Activated naive CD4-positive, alpha-beta T cell treated with anti-CD3 and anti-CD28 coated beads for 36 hours (primary cell): ENCODE measurements around the gene COL23A1. TPM values are rescaled to one million over a fixed set of nuclear protein-coding genes. Genes with fewer than 3 reads are reported as not detected.
"Not testable (repeated sequence)": the region's sequence is repeated elsewhere in the genome, so short reads cannot be mapped to it uniquely, and the experiment has no call there.

ENCODE experiments used
- CTCF ChIA-PET: fragments of 350-600 bp; sonication (Branson Sonifier 250); formaldehyde crosslinking; loops from one replicate; lab custom pipeline; 2021; ENCODE audit warnings: antibody characterized with exemption; lab: Charles Lee
- DNase-seq: peaks from one replicate; pipeline ENCODE4 v3.0.0-alpha.2; 2020
- H3K27ac Mint-ChIP-seq: one replicate; pipeline ENCODE4 v1.8.0; 2021; ENCODE audit warnings: mild to moderate bottlenecking, mixed read lengths
- H3K27me3 Mint-ChIP-seq: one replicate; pipeline ENCODE4 v1.8.0; 2021; ENCODE audit warnings: low read depth, mixed read lengths
- H3K36me3 Mint-ChIP-seq: one replicate; pipeline ENCODE4 v1.8.0; 2021; ENCODE audit warnings: low read depth, mixed read lengths
- H3K4me1 Mint-ChIP-seq: one replicate; pipeline ENCODE4 v1.8.0; 2021; ENCODE audit warnings: low read depth, mixed read lengths
- H3K4me3 Mint-ChIP-seq: one replicate; pipeline ENCODE4 v1.8.0; 2021; ENCODE audit warnings: mild to moderate bottlenecking, moderate library complexity, mixed read lengths
- H3K9me3 Mint-ChIP-seq: one replicate; pipeline ENCODE4 v1.8.0; 2021; ENCODE audit warnings: mixed read lengths
- intact Hi-C: fragments of 100-400 bp; cut with micrococcal nuclease; formaldehyde crosslinking; loops from one replicate; pipeline ENCODE4 v1.15.1; 2023
- total RNA-seq, 2 experiments: library from RNA; stranded (reverse); gene quantifications; one replicate each; pipeline ENCODE4 v1.2.3, GENCODE V29; 2021

COL23A1 gene
- total RNA-seq, 2 experiments from 2014 or later = 0.07 TPM; not detected in 1

DNA sequence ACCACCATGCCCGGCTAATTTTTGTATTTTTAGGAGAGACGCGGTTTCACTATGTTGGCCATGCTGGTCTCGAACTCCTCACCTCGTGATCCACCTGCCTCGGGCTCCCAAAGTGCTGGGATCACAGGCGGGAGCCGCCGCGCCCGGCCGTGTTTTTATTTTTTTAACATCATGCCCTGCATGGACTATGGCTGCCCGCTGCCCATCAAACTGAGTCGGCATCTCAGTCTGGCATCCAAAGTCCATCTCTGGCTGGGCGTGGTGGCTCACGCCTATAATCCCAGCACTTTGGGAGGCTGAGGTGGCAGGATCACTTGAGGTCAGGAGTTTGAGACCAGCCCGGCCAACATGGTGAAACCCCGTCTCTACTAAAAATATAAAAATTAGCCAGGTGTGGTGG lies 336.6 kb downstream of the COL23A1 start:
- H3K36me3 Mint-ChIP-seq, CTCF ChIA-PET, H3K27me3 Mint-ChIP-seq, H3K4me3 Mint-ChIP-seq, intact Hi-C loops, H3K4me1 Mint-ChIP-seq, H3K9me3 Mint-ChIP-seq, DNase-seq, H3K27ac Mint-ChIP-seq: not testable (repeated sequence)

GRCh38 chr5:178252258-178252657 lies 337.9 kb downstream of the COL23A1 start:
- H3K36me3 Mint-ChIP-seq = no peaks in the 10 kb centered on the region
- no peaks in the 10 kb centered on the region for H3K9me3 Mint-ChIP-seq
- H3K27me3 Mint-ChIP-seq = no peaks in the 10 kb centered on the region
- H3K27ac Mint-ChIP-seq = no peak overlapping the region
- no peak for DNase-seq
- intact Hi-C loops = no loop called here
- no peak overlapping the region for H3K4me3 Mint-ChIP-seq
- H3K4me1 Mint-ChIP-seq = peaks cover 7% of the 10 kb centered on the region
- CTCF ChIA-PET = interaction anchor here (1.1 to 1.5 kb wide), 2 partner anchors 17 kb away, joined by 4 to 7 read pairs; no protein-coding TSS in a partner anchor

DNA sequence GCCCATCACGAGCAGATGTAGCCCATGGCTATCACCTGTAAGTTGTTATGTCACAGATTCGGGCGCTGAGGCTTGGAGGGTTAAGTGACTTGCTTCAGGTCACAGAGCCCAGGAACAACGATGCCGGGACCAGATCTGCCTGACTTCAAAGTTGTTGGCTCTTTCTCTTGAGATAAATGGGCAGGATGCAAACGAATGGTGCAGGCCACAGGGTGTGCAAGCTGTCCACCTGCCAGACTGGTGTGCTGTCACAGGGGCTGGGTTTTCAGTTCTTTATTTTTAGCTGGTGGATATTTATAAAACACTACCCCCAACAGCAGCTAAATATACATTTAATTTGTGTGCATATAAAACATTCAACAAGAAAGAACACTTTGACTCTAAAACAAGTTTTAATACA lies 339.9 kb downstream of the COL23A1 start:
- Mint-ChIP-seq H3K27me3 (no peaks in the 10 kb centered on the region), H3K36me3 (no peaks in the 10 kb centered on the region), H3K9me3 (no peaks in the 10 kb centered on the region), H3K4me1 (peaks cover 7% of the 10 kb centered on the region), H3K4me3 (no peak overlapping the region), H3K27ac (no peak overlapping the region)
- no peak for DNase-seq
- CTCF ChIA-PET = no interaction called here
- intact Hi-C loops = no loop called here

DNA sequence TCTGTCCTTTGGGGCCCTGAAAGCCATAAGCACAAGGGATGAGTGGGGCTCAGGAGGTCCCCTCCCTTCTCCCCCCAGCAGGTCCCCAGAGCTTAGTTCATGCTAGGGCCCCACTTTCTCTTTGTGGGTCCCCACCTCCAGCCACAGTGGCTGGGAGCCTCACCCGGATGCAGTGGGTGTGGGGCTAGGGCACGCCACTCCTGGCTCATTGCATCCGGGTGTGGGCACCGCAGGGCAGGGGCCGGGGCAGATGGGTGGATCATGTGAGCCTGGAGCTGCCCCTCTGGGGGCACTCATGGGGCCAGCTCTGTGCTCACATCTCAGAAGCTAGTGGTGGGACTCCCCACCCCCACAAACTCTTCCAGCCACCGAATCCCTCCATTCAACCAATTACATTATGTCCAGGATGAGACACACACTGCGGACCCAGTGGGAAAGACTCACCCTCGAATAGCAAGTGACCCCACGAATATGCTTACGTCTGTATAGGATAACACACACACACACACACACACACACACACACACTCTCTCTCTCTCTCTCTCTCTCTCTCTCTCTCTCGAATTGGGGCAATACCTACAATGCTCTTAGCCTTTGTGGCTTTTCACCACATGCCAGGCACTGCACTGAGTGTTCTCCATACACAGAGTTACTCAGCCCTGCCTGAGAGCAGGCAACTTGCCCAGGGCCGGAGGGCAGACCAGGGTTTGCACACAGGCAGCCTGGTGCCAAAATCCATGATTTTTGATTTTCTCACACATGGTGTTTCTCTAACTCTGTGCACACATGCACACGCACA lies 340.8 kb downstream of the COL23A1 start:
- H3K4me1 Mint-ChIP-seq = peaks cover 7% of the 10 kb centered on the region
- intact Hi-C loops = no loop called here
- H3K4me3 Mint-ChIP-seq = no peak overlapping the region
- no peak overlapping the region for H3K27ac Mint-ChIP-seq
- CTCF ChIA-PET = no interaction called here
- no peaks in the 10 kb centered on the region for H3K27me3 Mint-ChIP-seq
- peak; percentile 55 for DNase-seq
- H3K36me3 Mint-ChIP-seq = no peaks in the 10 kb centered on the region
- no peaks in the 10 kb centered on the region for H3K9me3 Mint-ChIP-seq

DNA sequence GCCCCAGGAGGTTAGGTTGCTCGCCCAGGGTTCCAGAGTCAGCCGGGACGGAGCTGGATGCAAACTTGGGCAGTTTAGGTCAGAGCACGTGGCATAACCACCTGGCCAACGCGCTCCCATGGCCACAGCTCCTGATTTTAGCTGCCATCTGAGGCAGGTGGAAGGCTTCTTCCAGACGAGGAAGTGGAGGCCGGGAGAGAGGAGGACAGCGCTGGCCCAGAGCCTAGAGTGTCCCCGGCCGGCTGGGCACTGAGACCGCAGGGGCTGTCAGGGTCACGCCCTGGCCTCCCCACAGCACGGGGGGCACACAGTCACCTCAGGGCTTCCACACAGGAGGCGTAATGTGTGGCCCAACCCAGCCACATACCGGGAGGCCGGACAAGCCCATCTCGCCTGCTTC lies 341.4 kb downstream of the COL23A1 start:
- no peaks in the 10 kb centered on the region for H3K27me3 Mint-ChIP-seq
- no peaks in the 10 kb centered on the region for H3K9me3 Mint-ChIP-seq
- H3K4me1 Mint-ChIP-seq = peaks cover 7% of the 10 kb centered on the region
- CTCF ChIA-PET = no interaction called here
- H3K4me3 Mint-ChIP-seq = no peak overlapping the region
- H3K27ac Mint-ChIP-seq = no peak overlapping the region
- intact Hi-C loops = no loop called here
- DNase-seq = no peak
- H3K36me3 Mint-ChIP-seq = no peaks in the 10 kb centered on the region

GRCh38 chr5:178247481-178248456 lies 342.4 kb downstream of the COL23A1 start:
- Mint-ChIP-seq H3K4me1 (peaks cover 7% of the 10 kb centered on the region), H3K4me3 (no peak overlapping the region), H3K27ac (no peak overlapping the region), H3K36me3 (no peaks in the 10 kb centered on the region), H3K27me3 (no peaks in the 10 kb centered on the region), H3K9me3 (no peaks in the 10 kb centered on the region)
- CTCF ChIA-PET = no interaction called here
- DNase-seq = peak; percentile 43
- intact Hi-C loops = no loop called here

- CTCF ChIA-PET = interaction anchor here (1.4 kb wide), 1 partner anchor 12 kb away, joined by 3 read pairs; no protein-coding TSS in a partner anchor
- intact Hi-C loops = no loop called here
- no peak overlapping the region for H3K27ac Mint-ChIP-seq
Observed at GRCh38 chr5:178246624-178247279, 343.4 kb downstream of the COL23A1 start.

GRCh38 chr5:178245389-178245788 lies 344.8 kb downstream of the COL23A1 start:
- no peak overlapping the region for H3K4me3 Mint-ChIP-seq
- CTCF ChIA-PET = no interaction called here
- H3K9me3 Mint-ChIP-seq = no peaks in the 10 kb centered on the region
- H3K27me3 Mint-ChIP-seq = no peaks in the 10 kb centered on the region
- H3K4me1 Mint-ChIP-seq = peaks cover 17% of the 10 kb centered on the region
- H3K36me3 Mint-ChIP-seq = no peaks in the 10 kb centered on the region
- H3K27ac Mint-ChIP-seq = no peak overlapping the region
- intact Hi-C loops = no loop called here
- DNase-seq = no peak

More at GRCh38 chr5:178246624-178247279, 343.4 kb downstream of the COL23A1 start:
- Mint-ChIP-seq H3K4me1 (peaks cover 8% of the 10 kb centered on the region), H3K4me3 (no peak overlapping the region), H3K36me3 (no peaks in the 10 kb centered on the region), H3K9me3 (no peaks in the 10 kb centered on the region), H3K27me3 (no peaks in the 10 kb centered on the region)
- DNase-seq = no peak

DNA sequence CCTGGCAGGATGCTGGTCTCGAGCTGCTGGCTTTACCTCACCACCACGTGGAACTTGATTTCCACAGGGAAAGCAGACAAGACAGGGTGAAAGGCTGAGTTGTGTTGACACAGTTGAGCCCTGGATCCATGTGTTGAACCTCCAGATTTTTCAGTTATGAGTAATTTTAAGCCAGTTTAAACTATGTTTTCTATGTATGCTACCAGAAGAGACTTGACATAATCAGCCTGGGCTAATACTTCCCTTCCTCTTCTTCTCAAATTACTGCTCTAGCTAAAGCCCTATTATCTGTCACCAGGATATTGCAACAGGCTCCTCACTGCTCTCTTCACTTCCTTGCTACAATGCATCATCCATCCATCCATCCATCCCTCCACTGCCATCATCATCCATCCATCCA lies 345.6 kb downstream of the COL23A1 start:
- DNase-seq = no peak
- H3K27ac Mint-ChIP-seq = no peak overlapping the region
- intact Hi-C loops = no loop called here
- no peak overlapping the region for H3K4me3 Mint-ChIP-seq
- H3K36me3 Mint-ChIP-seq = no peaks in the 10 kb centered on the region
- H3K4me1 Mint-ChIP-seq = peaks cover 18% of the 10 kb centered on the region
- H3K27me3 Mint-ChIP-seq = no peaks in the 10 kb centered on the region
- no peaks in the 10 kb centered on the region for H3K9me3 Mint-ChIP-seq
- CTCF ChIA-PET = no interaction called here

GRCh38 chr5:178242416-178242815 lies 347.8 kb downstream of the COL23A1 start:
- intact Hi-C loops = no loop called here
- H3K9me3 Mint-ChIP-seq = no peaks in the 10 kb centered on the region
- H3K4me3 Mint-ChIP-seq = no peak overlapping the region
- peaks cover 33% of the 10 kb centered on the region for H3K4me1 Mint-ChIP-seq
- H3K27me3 Mint-ChIP-seq = no peaks in the 10 kb centered on the region
- CTCF ChIA-PET = no interaction called here
- no peak for DNase-seq
- no peak overlapping the region for H3K27ac Mint-ChIP-seq
- H3K36me3 Mint-ChIP-seq = no peaks in the 10 kb centered on the region

DNA sequence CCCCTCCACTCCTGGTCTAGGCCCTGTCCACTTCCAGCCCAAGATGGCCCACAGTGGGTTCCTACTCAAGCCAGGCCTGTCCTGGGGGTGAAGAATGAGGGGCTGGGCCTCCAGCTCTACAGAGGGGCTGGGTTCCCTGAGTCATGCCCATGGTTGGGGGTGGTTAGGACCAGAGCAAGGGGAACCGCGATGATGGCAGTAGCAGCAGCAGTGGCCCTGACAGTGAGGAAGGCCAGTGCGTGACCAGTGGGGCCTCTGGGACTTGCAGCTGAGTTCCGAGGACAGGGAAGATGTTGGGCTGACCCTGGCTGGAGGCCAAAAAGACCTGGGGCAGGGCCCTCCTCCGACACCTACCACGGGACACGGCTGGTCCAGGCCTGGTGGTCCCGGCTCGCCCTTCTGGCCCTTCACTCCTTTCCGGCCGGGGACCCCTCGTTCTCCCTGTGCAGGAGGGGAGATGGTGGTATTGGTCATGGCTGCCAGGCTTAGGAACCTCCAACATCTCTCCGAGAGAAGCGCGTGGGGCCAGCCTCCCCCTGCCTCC lies 348.4 kb downstream of the COL23A1 start:
- intact Hi-C loops = no loop called here
- no peak for DNase-seq
- no peaks in the 10 kb centered on the region for H3K9me3 Mint-ChIP-seq
- H3K27ac Mint-ChIP-seq = no peak overlapping the region
- no peak overlapping the region for H3K4me3 Mint-ChIP-seq
- H3K27me3 Mint-ChIP-seq = no peaks in the 10 kb centered on the region
- H3K4me1 Mint-ChIP-seq = peaks cover 37% of the 10 kb centered on the region
- H3K36me3 Mint-ChIP-seq = no peaks in the 10 kb centered on the region
- CTCF ChIA-PET = no interaction called here

DNA sequence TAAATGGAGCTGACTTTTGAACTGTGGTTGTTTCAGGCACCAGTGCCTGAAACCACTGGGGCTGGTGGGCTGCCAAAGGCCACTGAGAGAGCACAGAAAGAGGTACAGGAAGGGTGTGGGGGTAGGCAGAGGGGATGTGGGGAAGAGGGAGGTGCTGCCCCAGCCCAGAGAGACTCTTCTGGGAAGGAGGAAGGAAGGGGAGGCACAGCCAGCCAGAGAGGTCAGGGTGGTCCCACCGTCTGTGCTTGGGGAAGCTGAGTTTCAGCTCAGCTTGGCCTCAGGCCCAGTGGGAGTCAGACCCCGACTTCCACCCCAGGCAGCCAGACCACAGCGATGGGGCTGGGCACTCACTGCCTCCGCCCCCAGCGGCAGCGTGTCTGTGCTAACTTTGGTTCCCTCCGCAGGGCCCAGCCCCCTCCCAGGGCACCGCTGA lies 348.9 kb downstream of the COL23A1 start:
- CTCF ChIA-PET = interaction anchor here (0.9 kb wide), 1 partner anchor 10 kb away, joined by 3 read pairs; no protein-coding TSS in a partner anchor
- H3K27ac Mint-ChIP-seq = peak overlapping the region; percentile 68
- H3K4me3 Mint-ChIP-seq = peak overlapping the region; percentile 42
- H3K4me1 Mint-ChIP-seq = peaks cover 41% of the 10 kb centered on the region
- H3K27me3 Mint-ChIP-seq = no peaks in the 10 kb centered on the region
- no peaks in the 10 kb centered on the region for H3K36me3 Mint-ChIP-seq
- no peak for DNase-seq
- intact Hi-C loops = no loop called here
- no peaks in the 10 kb centered on the region for H3K9me3 Mint-ChIP-seq
